Measurements from ENCODE around the gene RPS27A. TPM values are rescaled to one million over a fixed set of nuclear protein-coding genes. Genes with fewer than 3 reads are reported as not detected.
"Not testable (repeated sequence)": the region's sequence is repeated elsewhere in the genome, so short reads cannot be mapped to it uniquely, and the experiment has no call there.

RPS27A gene
- total RNA-seq = 239 TPM

DNA sequence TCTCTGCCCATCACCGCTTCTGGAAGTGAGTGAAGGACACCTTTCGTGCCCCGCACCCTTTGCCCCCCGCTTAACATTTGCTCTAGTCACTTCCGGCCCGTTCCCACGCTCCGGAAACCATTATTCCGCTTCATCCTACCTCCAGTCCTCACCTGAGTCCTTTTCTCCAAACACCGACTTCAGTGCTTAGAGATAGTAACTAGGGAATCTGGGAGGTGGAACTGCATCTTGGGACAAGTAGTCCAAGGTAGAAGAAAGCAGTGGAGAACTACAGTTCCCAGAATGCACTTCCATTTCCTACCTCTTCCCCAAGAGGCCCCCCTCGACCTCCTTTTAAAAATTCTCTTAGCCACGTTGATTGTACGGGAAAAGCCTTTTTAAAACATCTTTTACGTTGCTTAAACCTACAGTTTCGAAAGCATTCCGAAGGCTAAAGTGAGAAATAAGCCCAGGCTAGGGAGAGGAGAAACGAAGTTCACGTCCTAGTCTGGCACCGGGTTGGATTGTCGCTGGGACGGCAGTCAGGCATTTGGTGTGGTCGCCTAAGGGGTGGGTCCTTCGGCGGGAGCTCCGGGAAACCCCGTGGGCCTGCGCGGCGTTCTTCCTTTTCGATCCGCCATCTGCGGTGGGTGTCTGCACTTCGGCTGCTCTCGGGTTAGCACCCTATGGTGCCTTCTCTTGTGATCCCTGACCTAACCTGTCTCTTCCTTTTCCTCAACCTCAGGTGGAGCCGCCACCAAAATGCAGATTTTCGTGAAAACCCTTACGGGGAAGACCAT, at the start of gene RPS27A, which contains the start of gene CLHC1:
RPS27A (plus strand) TSS at position 605 of the 779 bp plus-strand sequence; CDS start at position 742, 137 bp downstream.
CLHC1 (minus strand) TSS at position 210 of the 779 bp plus-strand sequence. CDS start 9,882 bp downstream, outside the sequence.
- DNase-seq (ENCODE audit: low spot score) (peak; percentile 93), ATAC-seq (peak; percentile 94)

DNA sequence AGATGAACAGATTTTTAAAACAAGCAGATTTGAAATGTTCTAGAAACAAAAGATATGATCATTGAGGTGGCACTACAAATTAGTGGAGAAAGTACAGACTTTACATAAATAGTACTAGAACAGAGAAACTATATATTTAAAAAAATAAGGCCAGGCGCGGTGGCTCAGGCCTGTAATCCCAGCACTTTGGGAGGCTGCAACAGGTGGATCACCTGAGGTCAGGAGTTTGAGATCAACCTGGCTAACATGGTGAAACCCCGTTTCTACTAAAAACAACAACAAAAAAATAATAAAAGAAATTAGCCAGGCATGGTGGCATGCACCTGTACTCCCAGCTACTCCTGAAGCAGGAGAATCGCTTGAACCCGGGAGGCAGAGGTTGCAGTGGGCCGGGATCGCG, 45.7 kb upstream of the RPS27A start:
- not testable (repeated sequence) for DNase-seq (ENCODE audit: low spot score); ATAC-seq

DNA sequence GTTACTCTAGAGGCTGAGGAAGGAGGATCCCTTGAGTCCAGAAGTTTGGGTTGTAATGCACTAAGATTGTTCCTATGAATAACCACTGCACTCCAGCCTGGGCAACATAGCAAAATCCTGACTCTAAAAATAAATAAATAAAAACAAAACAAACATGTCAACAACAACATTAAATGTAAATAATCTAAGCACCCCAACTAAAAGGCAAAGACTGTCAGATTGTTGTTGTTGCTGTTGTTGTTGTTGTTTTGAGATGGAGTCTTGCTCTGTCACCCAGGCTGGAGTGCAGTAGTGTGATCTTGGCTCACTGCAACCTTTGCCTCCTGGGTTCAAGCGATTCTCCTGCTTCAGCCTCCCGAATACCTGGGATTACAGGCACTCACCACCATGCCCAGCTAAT, 40.6 kb upstream of the RPS27A start:
- DNase-seq (ENCODE audit: low spot score); ATAC-seq: not testable (repeated sequence)

DNA sequence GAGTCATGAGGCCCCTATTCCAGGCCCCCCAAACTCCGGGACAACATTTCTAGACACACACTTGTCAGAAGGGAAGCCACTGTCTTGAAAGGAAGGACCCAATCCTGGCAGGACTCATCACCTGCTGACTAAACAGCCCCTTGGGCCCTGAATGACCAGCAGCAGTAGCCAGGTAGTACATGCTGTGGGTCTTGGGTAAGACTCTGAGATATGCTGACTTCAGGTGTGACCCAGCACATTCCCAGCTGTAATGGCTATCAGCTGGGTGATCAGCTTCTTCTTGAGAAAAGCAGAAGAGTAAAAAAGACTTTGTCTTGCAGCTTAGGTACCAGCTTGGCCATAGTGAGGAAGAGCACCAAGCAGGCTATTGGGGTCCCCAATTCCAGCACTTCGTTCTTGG, 36.0 kb upstream of the RPS27A start:
- DNase-seq (ENCODE audit: low spot score) = no peak

DNA sequence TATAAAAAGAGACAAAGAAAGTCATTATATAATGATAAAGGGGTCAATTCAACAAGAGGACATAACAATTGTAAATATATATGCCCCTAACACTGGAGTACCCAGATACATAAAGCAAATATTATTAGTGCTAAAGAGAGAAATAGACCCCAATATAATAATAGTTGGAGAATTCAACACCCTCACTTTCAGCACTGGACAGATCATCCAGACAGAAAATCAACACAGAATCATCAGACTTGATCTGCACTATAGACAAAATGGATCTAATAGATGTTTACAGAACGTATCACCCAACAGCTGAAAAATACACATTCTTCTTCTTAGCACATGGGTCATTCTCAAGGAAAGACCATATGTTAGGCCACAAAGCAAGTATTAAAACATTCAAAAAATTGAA, 32.1 kb upstream of the RPS27A start:
- no peak for DNase-seq (ENCODE audit: low spot score)
- no peak for ATAC-seq

More for the DNA sequence above, 36.0 kb upstream of the RPS27A start:
- no peak for ATAC-seq

DNA sequence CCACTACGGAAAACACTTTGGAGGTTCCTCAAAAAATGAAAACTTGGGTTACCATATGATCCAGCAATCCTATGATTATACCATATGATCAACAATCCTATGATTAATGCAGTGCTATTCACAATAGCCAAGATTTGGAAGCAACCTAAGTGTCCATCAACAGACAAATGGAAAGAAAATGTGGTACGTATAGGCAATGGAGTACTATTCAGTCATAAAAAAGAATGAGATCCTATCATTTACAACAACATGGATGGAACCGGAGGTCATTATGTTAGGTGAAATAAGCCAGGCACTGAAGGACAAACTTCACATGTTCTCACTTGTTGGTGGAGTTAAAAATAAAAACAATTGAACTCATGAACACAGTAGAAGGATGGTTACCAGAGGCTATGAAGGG, 28.0 kb upstream of the RPS27A start:
- no peak for ATAC-seq
- DNase-seq (ENCODE audit: low spot score) = no peak

DNA sequence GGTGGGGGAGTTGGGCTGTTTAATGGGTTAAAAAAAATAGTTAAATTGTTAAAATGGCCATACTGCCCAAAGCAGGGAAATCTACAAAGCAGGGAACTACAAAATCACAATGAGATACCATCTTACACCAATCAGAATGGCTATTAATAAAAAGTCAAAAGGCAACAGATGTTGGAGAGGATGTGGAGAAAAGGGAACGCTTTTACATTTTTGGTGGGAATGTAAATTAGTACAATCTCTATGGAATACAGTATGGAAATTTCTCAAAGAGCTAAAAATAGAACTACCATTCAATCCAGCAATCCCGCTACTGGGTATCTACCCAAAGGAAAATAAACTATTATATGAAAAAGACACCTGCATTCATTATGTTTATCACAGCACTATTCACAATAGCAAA, 27.5 kb upstream of the RPS27A start:
- DNase-seq (ENCODE audit: low spot score) = no peak

DNA sequence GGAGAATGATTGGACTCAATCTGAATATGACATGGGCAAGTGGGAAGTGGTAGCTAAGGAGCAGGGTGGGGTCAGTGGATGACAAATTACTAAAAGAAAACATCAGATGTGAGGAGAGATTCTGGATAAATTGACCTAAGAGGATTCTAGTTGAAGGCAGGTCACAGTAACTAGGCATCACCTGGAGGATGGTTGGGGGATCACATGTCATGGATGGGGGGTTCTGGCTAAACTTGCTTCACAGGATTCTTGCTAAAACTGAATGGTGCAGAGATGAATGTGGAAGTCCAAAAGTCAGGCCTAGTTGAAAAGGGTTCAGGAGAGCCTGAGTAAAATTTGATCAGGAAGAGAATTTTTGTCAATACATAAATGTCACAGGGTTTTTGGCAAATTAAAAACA, 18.7 kb upstream of the RPS27A start:
- ATAC-seq (no peak), DNase-seq (ENCODE audit: low spot score) (no peak)

More for the DNA sequence above, 27.5 kb upstream of the RPS27A start:
- ATAC-seq = no peak

DNA sequence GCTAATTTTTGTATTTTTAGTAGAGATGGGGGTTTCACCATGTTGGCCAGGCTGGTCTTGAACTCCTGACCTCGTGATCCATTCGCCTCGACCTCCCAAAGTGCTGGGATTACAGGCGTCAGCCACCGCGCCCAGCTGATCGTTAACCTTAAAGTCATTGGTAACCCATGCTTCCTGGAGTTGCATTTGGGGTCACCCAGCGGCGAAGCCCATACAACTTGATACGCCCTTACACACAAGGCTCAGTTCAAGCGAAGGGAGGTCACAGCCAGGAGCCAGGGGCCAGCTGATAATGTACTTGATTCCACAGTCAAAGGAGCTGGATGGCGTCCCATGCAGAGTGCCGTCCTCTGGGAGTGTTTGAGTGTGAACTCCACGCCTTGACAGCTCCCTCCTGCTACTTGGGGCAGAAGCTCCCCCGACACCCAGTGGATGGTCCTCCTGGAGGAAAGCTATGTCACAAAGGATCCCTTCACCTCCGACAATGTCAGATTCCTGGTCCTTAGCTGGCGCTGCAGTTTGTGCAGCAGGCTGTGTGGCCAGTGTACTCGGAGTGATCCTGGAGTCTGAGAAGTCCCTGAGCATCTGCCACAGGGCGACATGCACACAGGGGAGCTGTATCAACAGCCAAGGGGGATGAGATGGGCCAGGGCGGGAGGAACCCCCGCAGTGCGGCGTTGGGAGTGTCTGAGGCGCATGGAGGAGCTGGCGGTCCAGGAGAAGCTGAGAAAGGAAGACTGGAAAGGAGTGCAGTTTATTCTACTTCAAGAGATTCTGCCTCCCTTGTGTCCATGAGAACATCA, 8.3 kb upstream of the RPS27A start:
- ATAC-seq = peak; percentile 21
- DNase-seq (ENCODE audit: low spot score) = no peak

DNA sequence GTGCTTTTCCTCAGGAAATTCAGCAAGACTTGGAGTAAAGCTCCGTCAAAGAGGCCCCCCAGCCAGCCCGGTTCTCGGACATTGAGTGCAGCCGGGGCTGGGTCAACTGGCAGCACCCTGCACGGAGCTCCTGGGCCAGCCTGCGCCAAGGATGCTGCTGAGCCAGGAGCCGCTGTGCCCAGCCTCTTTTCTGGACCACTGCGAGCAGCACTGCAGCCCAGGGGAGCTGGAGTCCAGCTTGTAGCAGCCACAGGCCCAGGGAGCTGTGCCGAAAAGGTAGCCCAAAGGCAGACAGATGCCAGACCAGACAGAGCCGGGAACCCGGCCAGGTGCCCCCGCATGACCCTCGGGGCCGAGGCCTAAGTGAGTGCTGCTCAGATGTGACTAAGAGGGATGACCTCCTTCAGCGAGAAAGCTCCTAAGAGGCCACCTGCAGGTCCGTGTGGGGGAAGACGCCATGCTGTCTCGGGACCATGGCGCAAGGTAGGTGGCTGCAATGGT, 7.7 kb upstream of the RPS27A start:
- DNase-seq (ENCODE audit: low spot score) (no peak), ATAC-seq (peak; percentile 3)

DNA sequence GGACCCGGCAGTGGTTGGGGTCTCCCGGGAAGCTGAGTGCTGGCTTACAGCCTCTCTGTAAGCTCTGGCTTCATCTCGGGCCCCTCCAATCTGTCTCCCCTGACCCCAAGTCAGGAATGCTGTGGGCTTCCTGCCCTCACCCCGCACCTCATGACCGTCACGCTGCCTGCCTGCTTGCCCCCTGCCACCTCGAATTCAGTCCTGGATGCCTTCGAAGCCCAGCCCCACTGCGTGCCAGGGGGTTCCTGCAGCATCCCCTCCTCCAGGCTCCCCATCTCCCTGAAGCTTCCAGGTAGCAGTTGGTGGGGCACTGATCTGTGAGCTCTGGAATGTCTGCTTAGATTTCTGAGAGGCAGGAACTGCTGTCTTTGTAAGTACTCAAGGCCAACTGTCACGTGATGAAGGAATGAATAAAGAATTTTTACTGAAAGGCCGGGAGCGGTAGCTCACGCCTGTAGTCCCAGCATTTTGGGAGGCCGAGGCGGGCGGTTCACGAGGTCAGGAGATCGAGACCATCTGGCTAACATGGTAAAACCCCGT, 6.9 kb upstream of the RPS27A start:
- DNase-seq (ENCODE audit: low spot score) = no peak

DNA sequence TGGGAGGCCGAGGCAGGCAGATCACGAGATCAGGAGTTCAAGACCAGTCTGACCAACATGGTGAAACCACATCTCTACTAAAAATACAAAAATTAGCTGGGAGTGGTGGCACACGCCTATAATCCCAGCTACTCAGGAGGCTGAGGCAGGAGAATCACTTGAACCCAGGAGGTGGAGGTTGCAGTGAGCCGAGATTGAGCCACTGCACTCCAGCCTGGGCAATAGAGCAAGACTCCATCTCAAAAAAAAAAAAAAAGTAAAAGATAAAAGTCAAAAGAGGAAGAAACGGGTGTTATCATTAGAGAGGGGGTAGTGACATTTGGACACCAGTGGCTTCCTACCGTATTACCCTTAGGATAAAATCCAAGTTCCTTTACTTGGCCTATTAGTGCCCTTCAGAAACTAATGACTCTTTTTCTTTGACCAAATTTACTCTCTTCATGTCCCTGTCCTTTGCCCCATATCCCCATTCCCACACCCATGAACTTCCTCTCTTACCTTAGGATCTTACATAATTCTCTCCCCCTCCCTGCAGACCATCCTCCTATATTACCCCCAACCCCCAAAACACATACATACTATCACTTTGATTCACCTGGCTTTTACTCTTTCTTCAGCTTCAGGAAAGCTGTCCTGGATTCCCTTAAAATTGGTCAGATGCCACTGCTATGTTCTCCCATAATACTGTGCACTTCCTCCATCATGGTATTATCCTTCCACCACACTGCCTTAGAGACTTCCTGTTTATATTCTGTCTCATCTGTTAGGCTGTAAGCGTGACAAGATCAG, 4.9 kb upstream of the RPS27A start:
- not testable (repeated sequence) for ATAC-seq

More for the DNA sequence above, 6.9 kb upstream of the RPS27A start:
- ATAC-seq = no peak

DNA sequence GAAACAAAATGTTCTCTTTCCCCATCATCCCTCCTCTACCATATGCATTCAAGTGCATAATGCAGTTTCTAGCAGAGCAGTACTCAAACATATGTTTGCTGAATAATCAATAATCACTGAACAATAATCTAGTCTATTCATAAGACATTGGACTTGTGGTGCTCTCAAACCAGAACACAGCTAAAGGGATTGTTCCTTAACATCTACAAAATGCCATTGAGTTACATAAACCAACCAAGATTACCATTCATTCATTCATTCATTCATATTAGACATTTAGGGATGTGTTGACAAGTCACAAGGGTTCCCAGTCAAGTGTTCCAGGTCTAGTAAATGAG, 4.3 kb upstream of the RPS27A start:
- DNase-seq (ENCODE audit: low spot score) (no peak), ATAC-seq (no peak)

More for the DNA sequence above, 4.9 kb upstream of the RPS27A start:
- not testable (repeated sequence) for DNase-seq (ENCODE audit: low spot score)

DNA sequence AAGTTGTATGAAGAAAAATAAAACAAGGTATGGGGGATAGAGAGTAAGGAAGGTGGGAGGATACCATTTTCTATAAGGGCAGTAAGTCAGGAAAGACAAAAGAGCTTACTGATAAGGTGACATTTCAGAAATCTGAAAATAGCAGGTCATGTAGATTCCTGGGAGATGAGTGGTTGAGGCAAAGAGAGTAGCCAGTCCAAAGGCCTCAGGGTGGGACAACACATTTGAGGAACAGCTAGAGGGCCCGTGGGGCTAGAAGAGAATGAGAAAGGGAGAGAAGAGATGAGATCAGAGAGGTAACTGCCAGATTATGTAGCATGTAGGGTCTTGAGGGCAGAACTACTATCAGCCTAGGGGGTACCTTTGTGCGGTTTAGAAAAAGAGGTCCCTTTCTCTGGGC, 3.3 kb upstream of the RPS27A start:
- ATAC-seq (no peak), DNase-seq (ENCODE audit: low spot score) (no peak)

DNA sequence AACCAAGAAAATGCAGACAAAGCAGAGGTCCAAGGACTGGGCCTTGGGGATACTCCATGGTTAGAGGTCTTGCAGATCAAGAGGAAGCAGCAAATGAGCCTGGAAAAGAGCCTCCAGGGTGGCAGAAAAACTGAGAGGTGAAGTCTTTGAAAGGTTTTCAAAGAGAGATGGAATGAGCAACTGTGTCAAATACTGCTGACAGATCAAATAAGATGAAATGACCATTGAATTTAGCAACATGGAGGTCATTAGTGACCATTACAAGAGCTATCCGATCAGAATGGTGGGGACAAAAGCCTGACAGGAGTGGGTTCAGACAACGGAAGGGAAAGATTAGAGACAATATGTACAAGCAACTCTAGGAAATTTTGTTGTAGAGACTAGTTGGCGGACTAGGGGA, 1.9 kb upstream of the RPS27A start:
- ATAC-seq (no peak), DNase-seq (ENCODE audit: low spot score) (no peak)

DNA sequence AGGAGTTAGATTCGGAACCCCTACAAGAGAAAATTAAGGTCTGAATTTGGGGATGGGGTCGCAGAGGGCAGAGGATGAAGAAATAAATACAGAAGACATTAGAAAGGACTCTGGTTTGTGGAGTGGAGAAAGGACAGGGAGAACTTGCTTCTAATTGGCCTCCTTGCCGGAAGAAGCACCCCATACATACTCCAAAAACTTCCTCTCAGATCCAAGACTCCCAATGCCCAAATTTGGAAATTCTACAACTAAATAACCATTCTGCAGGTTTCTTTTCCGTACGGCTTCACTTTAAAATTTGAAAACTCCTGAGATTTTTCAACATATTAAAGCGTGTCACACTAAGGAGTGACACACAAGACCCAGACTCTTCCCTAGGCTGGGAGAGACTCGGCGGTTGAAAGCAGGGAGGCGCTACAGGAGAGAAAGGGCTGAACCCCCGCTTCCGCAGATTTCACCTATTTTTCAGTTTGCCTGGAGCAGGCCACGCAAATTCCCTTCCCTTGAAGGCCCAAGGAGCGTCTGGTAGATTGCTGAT, 873 bp upstream of the RPS27A start:
- ATAC-seq = peak; percentile 36

DNA sequence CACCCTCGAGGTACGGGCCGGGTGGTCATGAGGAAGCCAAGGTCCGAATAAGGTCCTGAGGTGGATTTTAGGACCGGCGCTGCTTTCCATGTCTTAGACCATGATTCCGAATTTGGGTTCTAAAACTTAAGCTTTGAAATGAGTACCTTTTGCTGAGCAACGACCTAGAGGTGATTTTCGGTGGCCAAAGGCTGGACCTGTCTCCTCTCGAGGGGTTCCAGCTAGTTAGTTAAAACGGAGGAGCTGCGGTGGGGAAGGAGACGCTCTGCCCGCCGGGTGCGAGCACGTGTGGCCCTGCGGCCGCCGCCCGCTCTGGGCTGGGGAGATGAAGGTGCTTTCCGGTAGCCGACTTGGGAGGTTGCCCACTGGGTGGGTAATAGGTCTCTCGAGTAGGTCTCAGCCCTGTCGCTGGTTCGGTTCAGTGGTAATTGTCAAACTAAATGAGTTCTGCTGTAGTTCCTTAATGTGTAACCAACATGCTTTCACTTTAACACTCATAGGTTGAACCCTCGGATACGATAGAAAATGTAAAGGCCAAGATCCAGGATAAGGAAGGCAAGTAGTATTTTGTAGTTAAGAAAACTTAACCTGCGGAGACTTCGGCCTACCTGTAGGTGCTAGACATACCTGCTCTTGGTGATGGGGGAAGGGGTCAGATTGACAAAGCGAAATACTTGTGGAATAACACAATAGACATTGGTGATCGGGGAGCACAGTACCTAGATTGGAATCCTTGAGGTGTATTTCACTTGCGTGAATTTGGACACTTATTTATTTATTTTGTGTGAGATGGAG, 572 bp downstream of the RPS27A start:
- ATAC-seq (peak; percentile 6), DNase-seq (ENCODE audit: low spot score) (peak; percentile 57)

More for the DNA sequence above, 873 bp upstream of the RPS27A start:
- DNase-seq (ENCODE audit: low spot score) = no peak

DNA sequence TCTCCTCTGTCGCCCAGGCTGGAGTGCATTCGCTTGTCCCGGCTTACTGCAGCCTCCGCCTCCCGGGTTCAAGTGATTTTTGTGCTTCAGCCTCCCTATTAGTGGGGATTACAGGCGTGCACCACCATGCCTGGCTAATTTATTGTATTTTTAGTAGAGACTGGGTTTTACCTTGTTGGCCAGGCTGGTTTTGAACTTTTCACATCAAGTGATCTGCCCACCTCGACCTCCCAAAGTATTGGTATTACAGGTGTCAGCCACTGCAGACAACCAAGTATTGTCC, 1.1 kb downstream of the RPS27A start:
- no peak for ATAC-seq
- DNase-seq (ENCODE audit: low spot score) = no peak

DNA sequence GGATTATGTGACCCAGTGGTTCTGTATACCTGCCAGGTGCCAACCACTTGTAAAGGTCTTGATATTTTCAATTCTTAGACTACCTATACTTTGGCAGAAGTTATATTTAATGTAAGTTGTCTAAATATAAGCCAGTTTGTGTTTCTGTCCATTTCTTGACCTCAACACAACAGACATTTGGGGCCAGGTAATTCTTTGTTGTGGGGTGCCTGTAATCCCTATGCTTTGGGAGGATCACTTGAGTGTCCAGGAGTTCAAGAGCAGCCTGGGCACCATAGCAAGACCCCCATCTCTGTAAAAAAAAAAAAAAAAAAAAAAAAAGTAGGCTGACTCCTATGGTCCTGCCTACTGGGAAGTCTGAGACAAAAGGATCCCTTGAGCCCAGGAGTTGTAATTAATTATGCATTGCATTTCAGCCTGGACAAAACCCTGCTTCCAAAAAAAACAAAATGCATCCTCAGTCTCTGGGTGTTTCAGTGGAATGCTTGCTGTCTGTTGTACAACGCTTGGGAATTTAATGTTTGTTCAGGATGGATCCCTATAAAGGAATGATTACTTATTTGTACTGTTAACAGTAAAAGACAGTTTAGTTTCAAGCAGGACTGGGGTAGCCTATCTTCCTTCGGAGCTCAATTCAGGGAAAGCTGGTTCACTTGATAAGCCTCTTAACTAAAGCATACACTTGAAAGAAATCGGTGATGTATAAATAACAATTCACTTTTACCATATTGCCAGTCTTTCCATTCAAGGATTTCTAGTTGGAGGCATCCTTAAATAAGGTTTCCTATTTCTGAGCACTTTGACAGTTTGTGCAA, 3.4 kb downstream of the RPS27A start:
- DNase-seq (ENCODE audit: low spot score) (no peak), ATAC-seq (no peak)
